ENCODE measurements around the gene HECA. TPM values are rescaled to one million over a fixed set of nuclear protein-coding genes. Genes with fewer than 3 reads are reported as not detected.
A peak's percentile ranks its signal among the peaks of the same experiment; 100 is the strongest.

HECA gene
- total RNA-seq, result 25.9 to 28.5 TPM (median 27.5 TPM) in 3 replicates

GRCh38 chr6:139134817-139135577 lies at the start of gene HECA:
Gene HECA, plus strand, starts transcription at chr6:139135080. Its CDS starts 317 bp downstream, at chr6:139135397.
- H3K36me3 Mint-ChIP-seq, result no peaks in the 10 kb centered on the region
- H3K4me1 Mint-ChIP-seq, result peaks cover 25% of the 10 kb centered on the region
- H3K9me3 Mint-ChIP-seq, result no peaks in the 10 kb centered on the region

DNA sequence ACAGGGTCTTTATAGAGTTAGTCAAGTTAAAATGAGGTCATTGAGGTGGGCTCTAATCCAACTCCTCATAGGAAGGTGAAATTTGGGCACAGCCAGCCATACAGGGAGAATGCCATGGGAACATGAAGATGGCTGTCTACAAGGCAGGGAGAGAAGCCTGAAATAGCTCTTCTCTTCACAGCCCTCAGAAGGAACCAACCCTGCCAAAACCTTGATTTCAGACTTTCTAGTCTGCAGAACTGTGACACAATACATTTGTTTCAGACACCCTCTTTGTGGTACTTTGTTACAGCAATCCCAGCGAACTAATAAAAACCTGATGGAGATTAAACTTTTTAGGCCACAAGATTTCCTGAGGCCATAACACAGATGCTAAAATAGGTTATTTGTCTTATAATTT lies 43.1 kb upstream of the HECA start:
- TF ChIP-seq, protein P1, sequence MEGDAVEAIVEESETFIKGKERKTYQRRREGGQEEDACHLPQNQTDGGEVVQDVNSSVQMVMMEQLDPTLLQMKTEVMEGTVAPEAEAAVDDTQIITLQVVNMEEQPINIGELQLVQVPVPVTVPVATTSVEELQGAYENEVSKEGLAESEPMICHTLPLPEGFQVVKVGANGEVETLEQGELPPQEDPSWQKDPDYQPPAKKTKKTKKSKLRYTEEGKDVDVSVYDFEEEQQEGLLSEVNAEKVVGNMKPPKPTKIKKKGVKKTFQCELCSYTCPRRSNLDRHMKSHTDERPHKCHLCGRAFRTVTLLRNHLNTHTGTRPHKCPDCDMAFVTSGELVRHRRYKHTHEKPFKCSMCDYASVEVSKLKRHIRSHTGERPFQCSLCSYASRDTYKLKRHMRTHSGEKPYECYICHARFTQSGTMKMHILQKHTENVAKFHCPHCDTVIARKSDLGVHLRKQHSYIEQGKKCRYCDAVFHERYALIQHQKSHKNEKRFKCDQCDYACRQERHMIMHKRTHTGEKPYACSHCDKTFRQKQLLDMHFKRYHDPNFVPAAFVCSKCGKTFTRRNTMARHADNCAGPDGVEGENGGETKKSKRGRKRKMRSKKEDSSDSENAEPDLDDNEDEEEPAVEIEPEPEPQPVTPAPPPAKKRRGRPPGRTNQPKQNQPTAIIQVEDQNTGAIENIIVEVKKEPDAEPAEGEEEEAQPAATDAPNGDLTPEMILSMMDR (IDR thresholded peaks at IDR 0.05; ENCODE audit: unreplicated experiment), result no peak
- H3K4me3 Mint-ChIP-seq, result no peak overlapping the region
- H3K36me3 Mint-ChIP-seq, result no peaks in the 10 kb centered on the region
- H3K27ac Mint-ChIP-seq, result no peak overlapping the region
- H3K9me3 Mint-ChIP-seq, result peaks cover 24% of the 10 kb centered on the region
- DNase-seq (ENCODE audit: low spot score in 2 of 2, unreplicated experiment in 2 of 2), result no peak
- H3K27me3 Mint-ChIP-seq (ENCODE audit: low read depth), result no peaks in the 10 kb centered on the region
- H3K4me1 Mint-ChIP-seq, result no peaks in the 10 kb centered on the region

More at GRCh38 chr6:139134817-139135577, at the start of gene HECA:
- TF ChIP-seq, protein P1 (IDR thresholded peaks at IDR 0.05; ENCODE audit: unreplicated experiment), result no peak
- DNase-seq (ENCODE audit: low spot score in 2 of 2, unreplicated experiment in 2 of 2), result peak; percentile 97 to 98
- Mint-ChIP-seq H3K4me3 (peak within 1 kb of the TSS; percentile 87), H3K27ac (peak within 1 kb of the TSS; percentile 94), H3K27me3 (ENCODE audit: low read depth) (no peaks in the 10 kb centered on the region)

- TF ChIP-seq, protein P1 (IDR thresholded peaks at IDR 0.05; ENCODE audit: unreplicated experiment), result no peak
- Mint-ChIP-seq H3K27ac (no peak overlapping the region), H3K36me3 (no peaks in the 10 kb centered on the region), H3K4me3 (no peak overlapping the region), H3K4me1 (peaks cover 5% of the 10 kb centered on the region), H3K27me3 (ENCODE audit: low read depth) (no peaks in the 10 kb centered on the region), H3K9me3 (peaks cover 12% of the 10 kb centered on the region)
- no peak for DNase-seq (ENCODE audit: low spot score in 2 of 2, unreplicated experiment in 2 of 2)
Measured at GRCh38 chr6:139099984-139100383, 34.9 kb upstream of the HECA start.

- no peaks in the 10 kb centered on the region for H3K27me3 Mint-ChIP-seq (ENCODE audit: low read depth)
- H3K4me1 Mint-ChIP-seq, result peaks cover 21% of the 10 kb centered on the region
- no peak overlapping the region for H3K27ac Mint-ChIP-seq
- no peak for DNase-seq (ENCODE audit: low spot score in 2 of 2, unreplicated experiment in 2 of 2)
- H3K9me3 Mint-ChIP-seq, result peaks cover 12% of the 10 kb centered on the region
- no peak overlapping the region for H3K4me3 Mint-ChIP-seq
- H3K36me3 Mint-ChIP-seq, result no peaks in the 10 kb centered on the region
- TF ChIP-seq, protein P1 (IDR thresholded peaks at IDR 0.05; ENCODE audit: unreplicated experiment), result no peak
Measured at GRCh38 chr6:139107051-139107450, 27.8 kb upstream of the HECA start.

DNA sequence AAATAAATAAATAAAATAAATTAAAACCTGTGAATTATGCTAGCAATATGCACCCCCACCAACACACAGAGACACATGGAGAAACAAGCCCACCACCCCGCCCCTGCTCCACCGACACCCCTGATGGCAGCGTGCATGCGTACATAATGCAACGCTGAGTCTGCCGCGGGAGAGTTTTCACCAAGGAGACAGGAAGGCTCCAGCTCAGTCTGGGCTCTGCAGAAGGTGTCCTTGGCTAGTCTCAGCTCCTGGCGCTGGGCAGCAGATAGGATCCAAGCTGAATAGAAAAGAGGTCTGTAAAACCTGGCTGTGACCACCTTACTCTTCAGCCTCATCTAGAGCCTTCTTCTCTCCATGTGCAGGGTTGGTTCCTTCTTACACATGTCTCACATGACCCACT lies 26.5 kb upstream of the HECA start:
- TF ChIP-seq, protein P1 (IDR thresholded peaks at IDR 0.05; ENCODE audit: unreplicated experiment), result no peak
- DNase-seq (ENCODE audit: low spot score in 2 of 2, unreplicated experiment in 2 of 2), result no peak
- Mint-ChIP-seq H3K9me3 (peaks cover 8% of the 10 kb centered on the region), H3K4me3 (no peak overlapping the region), H3K27ac (no peak overlapping the region), H3K36me3 (no peaks in the 10 kb centered on the region), H3K4me1 (peaks cover 34% of the 10 kb centered on the region), H3K27me3 (ENCODE audit: low read depth) (no peaks in the 10 kb centered on the region)

Data from mesothelial cell of epicardium (in vitro differentiated cells).